A673 (cell line): ENCODE data around the gene OSBPL3.

Experiments used
- CTCF ChIP-seq: fragments of 300-800, 200-600 bp; sonication (generic); conservative IDR thresholded peaks from 2 replicates; pipeline ENCODE4 v1.5.1; 2017; ENCODE audit warnings: low read depth, mild to moderate bottlenecking, antibody characterized with exemption, low read length, moderate library complexity, mixed read lengths
- EZH2 ChIP-seq: fragments of 200-600 bp; sonication (generic); IDR thresholded peaks from 2 replicates; pipeline ENCODE4 v1.6.1; 2017; ENCODE audit warnings: borderline replicate concordance, low read depth, mild to moderate bottlenecking, mixed read lengths, antibody characterized with exemption, low read length; ENCODE audit not compliant: poor library complexity, severe bottlenecking

DNA sequence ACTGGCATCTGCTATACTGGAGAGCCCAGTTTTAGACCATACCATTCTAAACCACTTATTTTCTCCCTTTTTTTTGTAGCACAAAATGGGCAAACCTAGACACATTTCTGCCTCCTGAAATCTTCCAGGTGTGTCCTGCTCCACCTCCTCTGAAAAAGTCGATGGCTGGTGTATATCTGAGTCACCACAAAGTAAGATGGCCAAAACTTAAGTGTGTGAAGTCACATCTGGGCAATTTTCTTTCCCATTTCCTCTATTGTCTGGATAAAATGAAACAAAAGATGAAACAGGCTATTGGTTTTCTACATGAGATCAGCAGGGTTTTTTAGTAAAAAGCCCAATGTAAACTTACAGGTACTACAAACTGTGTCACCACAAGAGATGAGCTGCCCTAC, 65.5 kb downstream of the OSBPL3 start:
- TF ChIP-seq CTCF (no peak), EZH2 (no peak)
